COLO829 (cell line): ENCODE data around the gene PRKD2.

Experiments
- DNase-seq: peaks from one replicate; pipeline ENCODE4 v3.0.0; 2012; ENCODE audit warnings: low spot score

PRKD2 gene

GRCh38 chr19:46741447-46741846, 24.5 kb upstream of the PRKD2 start:
- no peak for DNase-seq

- no peak for DNase-seq
Observed at GRCh38 chr19:46739290-46739771, 22.4 kb upstream of the PRKD2 start.

DNA sequence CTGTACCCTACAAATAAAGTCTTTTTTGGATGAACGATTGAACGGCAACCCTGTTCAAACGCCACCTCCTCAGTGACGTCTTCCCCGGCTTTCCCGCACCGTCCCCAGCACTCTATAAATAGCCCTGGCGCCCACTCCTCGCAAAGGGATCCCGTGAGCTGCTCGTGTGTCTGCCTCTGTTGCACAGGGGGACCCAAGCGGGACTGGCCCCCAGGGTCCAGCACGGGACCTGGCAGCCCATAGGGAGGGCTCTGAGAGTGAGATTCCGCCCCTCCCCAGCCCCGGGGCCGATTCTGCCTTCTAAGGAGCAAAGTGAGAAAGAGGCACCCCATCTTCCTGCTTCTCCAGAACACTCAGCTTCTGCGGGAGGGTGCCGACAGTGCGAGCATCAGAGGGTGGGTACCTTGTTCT, 20.9 kb upstream of the PRKD2 start:
- DNase-seq: no peak

GRCh38 chr19:46737298-46737654, 20.4 kb upstream of the PRKD2 start:
- DNase-seq: no peak

- no peak for DNase-seq
Observed at GRCh38 chr19:46736531-46737297, 19.8 kb upstream of the PRKD2 start.

DNA sequence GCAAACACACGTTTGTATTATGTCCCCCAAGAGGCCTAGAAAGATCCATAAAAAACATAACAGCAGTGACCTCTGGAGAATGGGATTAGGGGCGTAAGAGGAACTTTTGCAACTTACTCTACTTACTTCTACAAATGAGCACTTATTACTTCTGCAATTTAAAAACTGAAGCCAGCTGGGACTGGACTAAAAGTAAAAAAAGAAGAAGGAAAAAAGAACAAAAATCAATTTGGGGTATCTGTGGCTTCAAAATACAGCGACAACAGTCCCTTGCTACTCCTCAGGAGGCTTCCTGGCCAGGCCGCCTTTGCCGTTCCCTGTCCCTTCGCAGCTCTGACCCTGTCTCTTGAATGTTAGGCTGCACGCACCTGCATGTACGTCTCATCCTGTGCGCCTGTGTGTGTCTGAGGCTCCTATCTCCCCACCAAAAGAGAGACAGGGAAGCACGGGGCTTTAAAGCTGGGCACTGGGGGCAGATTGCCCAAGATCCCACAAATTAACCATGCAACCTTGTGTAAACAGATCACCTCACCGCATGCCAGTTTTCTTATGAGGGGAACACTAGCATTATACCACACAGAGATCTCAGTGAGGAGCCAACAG, 16.9 kb upstream of the PRKD2 start:
- no peak for DNase-seq

- DNase-seq: no peak
Observed at GRCh38 chr19:46732966-46733689, 16.2 kb upstream of the PRKD2 start.

GRCh38 chr19:46732172-46732938, 15.4 kb upstream of the PRKD2 start:
- DNase-seq: no peak

DNA sequence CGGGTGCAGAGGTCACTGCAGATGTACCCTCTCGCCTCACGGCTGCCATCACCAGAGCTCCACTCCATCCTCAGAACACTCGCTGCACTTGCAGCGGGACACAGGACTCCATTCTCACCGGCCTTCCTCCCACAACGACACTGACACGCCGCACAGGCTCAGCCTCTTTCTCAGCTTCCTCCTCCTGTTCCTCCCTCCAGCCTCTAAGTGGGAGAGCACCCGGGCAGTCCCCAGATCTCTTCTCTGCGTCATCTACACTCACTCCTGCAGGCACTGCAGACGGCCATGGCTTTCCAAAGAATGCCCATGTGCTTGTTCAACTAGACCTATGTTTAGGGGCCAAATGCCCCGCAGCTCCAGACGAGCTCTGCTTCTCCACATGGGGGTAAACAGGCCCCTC, 14.7 kb upstream of the PRKD2 start:
- DNase-seq: no peak

DNA sequence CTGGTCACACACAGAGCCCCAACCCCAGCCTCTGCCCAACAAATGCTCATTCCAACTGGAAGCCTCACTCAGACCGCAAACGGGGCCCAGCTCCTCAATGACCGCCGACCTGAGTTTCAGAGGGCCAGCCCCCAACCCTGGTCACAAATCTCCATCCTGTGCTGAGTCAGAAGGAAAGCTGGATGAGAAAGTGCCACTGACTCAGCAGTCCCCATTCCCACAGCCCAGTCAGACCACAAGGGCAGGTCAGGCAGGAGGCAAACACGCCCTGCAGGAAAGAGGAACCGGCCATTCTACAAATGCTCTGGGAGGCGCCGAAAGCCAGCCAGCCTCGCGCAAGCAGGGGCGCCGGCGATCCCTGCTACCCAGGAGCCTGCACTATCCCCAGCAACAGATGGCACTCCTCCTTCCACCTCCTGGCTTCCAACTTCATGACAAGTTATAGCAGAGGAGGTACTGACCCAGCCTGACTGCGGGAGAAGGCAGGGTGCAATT, 14.1 kb upstream of the PRKD2 start:
- DNase-seq: no peak

DNA sequence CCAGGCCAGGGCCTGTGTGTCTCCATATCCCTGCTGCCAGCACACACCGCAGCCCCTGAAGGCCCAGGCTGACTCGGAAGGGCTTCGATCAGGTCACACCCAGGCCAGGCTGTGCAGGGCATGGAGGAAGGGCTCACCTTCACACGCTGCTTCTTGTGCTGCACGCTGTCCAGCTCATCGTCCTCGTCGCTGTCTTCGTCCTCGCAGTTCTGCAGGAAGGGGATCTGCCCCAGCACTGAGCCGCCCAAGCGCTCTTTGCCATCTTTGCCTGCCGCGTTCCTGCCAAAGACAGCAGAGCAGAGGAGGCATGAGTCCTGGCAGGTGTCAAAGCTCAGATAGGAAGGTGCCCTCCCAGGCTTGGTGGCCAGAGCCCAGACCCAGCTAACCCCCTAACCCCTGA, 13.7 kb upstream of the PRKD2 start:
- no peak for DNase-seq

- no peak for DNase-seq
Observed at GRCh38 chr19:46730187-46730586, 13.3 kb upstream of the PRKD2 start.

DNA sequence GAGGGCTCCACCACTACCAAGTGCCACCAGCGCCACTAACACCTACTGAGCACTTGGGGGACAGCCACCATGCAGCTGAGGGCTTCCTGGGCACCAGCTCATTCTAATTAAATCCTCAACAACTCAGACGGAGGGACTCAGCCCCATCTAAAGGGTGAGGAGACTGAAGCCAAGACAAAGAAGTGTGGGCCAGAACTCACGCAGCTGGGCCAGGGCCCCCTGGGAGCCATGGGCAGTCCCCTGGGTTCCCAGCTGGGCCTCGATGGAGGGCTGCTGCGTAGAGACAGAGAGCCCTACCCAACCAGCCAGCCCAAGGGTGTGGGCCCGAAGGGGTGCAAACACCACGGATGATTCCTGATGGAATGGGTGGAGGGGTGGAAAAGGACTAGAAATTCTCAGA, 12.8 kb upstream of the PRKD2 start:
- no peak for DNase-seq

- no peak for DNase-seq
Observed at GRCh38 chr19:46728693-46729339, 11.9 kb upstream of the PRKD2 start.

GRCh38 chr19:46728208-46728607, 11.3 kb upstream of the PRKD2 start:
- no peak for DNase-seq

DNA sequence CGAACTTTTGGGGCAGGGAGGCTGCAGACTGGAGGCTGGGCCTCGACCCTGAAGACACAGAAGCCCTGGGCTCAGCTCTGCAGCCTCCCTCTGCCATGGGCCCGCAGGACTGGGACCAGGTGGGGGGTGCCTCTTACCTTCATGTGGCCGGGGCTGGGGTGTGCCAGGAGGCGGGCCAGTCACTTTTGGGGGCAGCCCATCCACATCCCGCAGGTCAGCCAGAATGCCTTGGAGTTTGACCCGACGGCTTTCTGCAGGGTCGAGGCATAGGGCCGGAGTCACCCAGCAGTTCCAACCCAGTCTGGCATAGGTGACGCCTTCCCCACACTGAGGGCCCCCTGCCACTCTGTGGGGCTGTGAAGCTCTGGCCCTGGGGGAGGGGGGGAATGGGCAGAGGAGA, 10.8 kb upstream of the PRKD2 start:
- no peak for DNase-seq

DNA sequence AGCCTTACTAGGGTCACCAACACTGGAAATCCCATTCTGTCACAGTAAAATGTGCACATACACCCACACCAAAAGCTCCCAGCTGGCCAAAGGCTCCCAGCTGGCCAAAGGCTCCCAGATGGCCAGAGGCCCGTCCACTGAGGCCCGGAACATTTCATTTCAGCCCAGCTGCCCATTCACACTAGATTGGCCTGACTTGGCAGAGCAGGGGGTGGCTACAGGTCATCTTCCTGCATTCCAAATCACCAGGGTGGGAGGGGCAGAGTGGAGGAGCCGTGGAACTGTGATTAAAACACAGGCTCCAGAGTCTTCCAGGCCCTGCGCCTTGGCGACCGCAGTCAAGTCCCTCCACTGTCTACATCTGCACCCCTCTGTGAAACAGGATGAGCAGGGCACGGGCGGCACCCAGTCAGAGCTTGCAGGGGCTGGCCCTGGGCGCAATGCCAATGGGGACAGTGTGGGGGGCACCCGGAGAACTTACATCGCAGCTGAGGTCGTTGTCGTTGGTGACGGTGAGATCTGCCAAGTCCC, 10.1 kb upstream of the PRKD2 start:
- DNase-seq: no peak

GRCh38 chr19:46726551-46726950, 9.6 kb upstream of the PRKD2 start:
- DNase-seq: no peak

DNA sequence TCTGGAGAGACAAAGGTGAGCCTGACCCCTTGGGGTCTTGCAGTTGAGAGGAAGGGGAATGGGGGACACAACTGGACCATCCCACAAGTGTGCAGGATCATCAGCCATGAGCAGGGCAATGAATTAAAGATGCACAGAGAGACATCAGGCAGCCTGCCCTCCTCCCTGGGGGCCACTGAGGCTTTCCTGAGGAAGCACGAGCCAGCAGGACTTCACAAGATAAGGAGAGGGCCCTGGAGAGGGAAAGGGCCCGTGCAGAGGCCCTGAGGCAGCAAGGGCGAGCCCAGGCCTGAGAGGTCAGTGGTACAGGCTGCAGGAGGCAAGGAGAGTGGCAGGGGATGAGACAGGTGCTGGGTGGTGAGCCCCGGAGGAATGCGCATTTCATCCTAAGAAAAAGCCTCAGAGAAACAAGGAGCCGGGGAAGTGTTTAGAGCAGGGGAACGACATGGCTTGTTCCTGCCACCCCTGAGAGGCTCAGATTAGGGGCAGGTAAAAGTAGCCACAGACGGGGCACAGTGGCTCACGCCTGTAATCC, 9.0 kb upstream of the PRKD2 start:
- DNase-seq: no peak

- DNase-seq: no peak
Observed at GRCh38 chr19:46725036-46725820, 8.3 kb upstream of the PRKD2 start.
